Calu3 (cell line): ENCODE data around the gene GGT6. TPM values are rescaled to one million over a fixed set of nuclear protein-coding genes. Genes with fewer than 3 reads are reported as not detected.

ENCODE experiments used
- BruUV-seq: library from RNA; stranded (reverse); fragments of 400-500 nt; replicated peaks from 2 replicates; lab custom pipeline; 2021; lab: Mats Ljungman, UMichigan
- CTCF ChIA-PET: fragments of 300-600 bp; sonication (Branson Sonifier 250); formaldehyde crosslinking; loops from one replicate; lab custom pipeline; 2022; ENCODE audit warnings: antibody characterized with exemption; lab: Charles Lee
- DNase-seq: peaks from one replicate; pipeline ENCODE4 v3.0.0; 2022
- H3K27ac Mint-ChIP-seq: one replicate; pipeline ENCODE4 v1.8.0; 2022; ENCODE audit warnings: mixed read lengths; ENCODE audit not compliant: unreplicated experiment
- H3K27me3 Mint-ChIP-seq: one replicate; pipeline ENCODE4 v1.8.0; 2022; ENCODE audit warnings: mixed read lengths; ENCODE audit not compliant: unreplicated experiment
- H3K36me3 Mint-ChIP-seq: one replicate; pipeline ENCODE4 v1.8.0; 2022; ENCODE audit warnings: mild to moderate bottlenecking, moderate library complexity, mixed read lengths; ENCODE audit not compliant: insufficient read depth, unreplicated experiment
- H3K4me1 Mint-ChIP-seq: one replicate; pipeline ENCODE4 v1.8.0; 2022; ENCODE audit warnings: mild to moderate bottlenecking, low read depth, mixed read lengths; ENCODE audit not compliant: unreplicated experiment
- H3K4me3 Mint-ChIP-seq: one replicate; pipeline ENCODE4 v1.8.0; 2022; ENCODE audit warnings: mild to moderate bottlenecking, low read depth, moderate library complexity, mixed read lengths; ENCODE audit not compliant: unreplicated experiment
- H3K9me3 Mint-ChIP-seq: one replicate; pipeline ENCODE4 v1.8.0; 2022; ENCODE audit warnings: low read depth, mixed read lengths; ENCODE audit not compliant: unreplicated experiment
- CTCF ChIP-seq: fragments of 200-600 bp; IDR thresholded peaks from one replicate; pipeline ENCODE4 v1.8.0; 2022; ENCODE audit warnings: antibody characterized with exemption; ENCODE audit not compliant: unreplicated experiment
- intact Hi-C: fragments of 100-400 bp; cut with micrococcal nuclease; formaldehyde crosslinking; loops from one replicate; pipeline ENCODE4 v1.10.0; 2022; ENCODE audit not compliant: unreplicated experiment
- total RNA-seq: library from RNA; stranded (reverse); gene quantifications from 2 replicates; pipeline ENCODE4 v1.2.3, GENCODE V29; 2022

Gene GGT6
- total RNA-seq, 1 experiment from 2014 or later = 1.1 TPM

GRCh38 chr17:4587803-4588202 lies 27.4 kb upstream of the GGT6 start:
- Mint-ChIP-seq H3K36me3 (no peaks in the 10 kb centered on the region), H3K27ac (no peak overlapping the region), H3K9me3 (no peaks in the 10 kb centered on the region), H3K4me1 (peaks cover 8% of the 10 kb centered on the region), H3K27me3 (peaks cover 96% of the 10 kb centered on the region), H3K4me3 (no peak overlapping the region)
- CTCF ChIA-PET = no interaction called here
- DNase-seq = no peak
- intact Hi-C loops = no loop called here
- no TSS peak for BruUV-seq
- no peak for TF ChIP-seq CTCF

GRCh38 chr17:4587195-4587594 lies 26.8 kb upstream of the GGT6 start:
- TF ChIP-seq CTCF = no peak
- Mint-ChIP-seq H3K4me3 (no peak overlapping the region), H3K36me3 (no peaks in the 10 kb centered on the region), H3K27me3 (peaks cover 96% of the 10 kb centered on the region), H3K9me3 (no peaks in the 10 kb centered on the region), H3K4me1 (peaks cover 8% of the 10 kb centered on the region), H3K27ac (no peak overlapping the region)
- no TSS peak for BruUV-seq
- DNase-seq = no peak
- intact Hi-C loops = no loop called here
- CTCF ChIA-PET = no interaction called here

GRCh38 chr17:4586043-4586442 lies 25.7 kb upstream of the GGT6 start:
- DNase-seq = no peak
- intact Hi-C loops = no loop called here
- Mint-ChIP-seq H3K27ac (no peak overlapping the region), H3K4me3 (no peak overlapping the region), H3K36me3 (peaks cover 5% of the 10 kb centered on the region), H3K27me3 (peaks cover 96% of the 10 kb centered on the region), H3K4me1 (peaks cover 8% of the 10 kb centered on the region), H3K9me3 (no peaks in the 10 kb centered on the region)
- no peak for TF ChIP-seq CTCF
- no TSS peak for BruUV-seq
- CTCF ChIA-PET = interaction anchor here (0.7 kb wide), 1 partner anchor 9 kb away, joined by 4 read pairs; no protein-coding TSS in a partner anchor

GRCh38 chr17:4585638-4585994 lies 25.2 kb upstream of the GGT6 start:
- CTCF ChIA-PET = interaction anchor here (0.7 kb wide), 1 partner anchor 10 kb away, joined by 4 read pairs; no protein-coding TSS in a partner anchor
- TF ChIP-seq CTCF = no peak
- BruUV-seq = no TSS peak
- Mint-ChIP-seq H3K27me3 (peaks cover 96% of the 10 kb centered on the region), H3K4me3 (no peak overlapping the region), H3K36me3 (peaks cover 5% of the 10 kb centered on the region), H3K4me1 (peaks cover 8% of the 10 kb centered on the region), H3K9me3 (no peaks in the 10 kb centered on the region), H3K27ac (no peak overlapping the region)
- DNase-seq = no peak
- intact Hi-C loops = no loop called here
